Keratinocyte (primary cell): ENCODE data around the gene KLHL9. TPM values are rescaled to one million over a fixed set of nuclear protein-coding genes. Genes with fewer than 3 reads are reported as not detected.

ENCODE experiments used
- DNase-seq: peaks from one replicate; pipeline ENCODE4 v3.0.0-alpha.2; 2011; ENCODE audit warnings: low read depth, missing footprints, low spot score
- FAIRE-seq: peaks from 2 replicates; lab custom pipeline; 2011; peaks lifted over from hg19 to GRCh38; lab: Jason Lieb, UNC
- H2AFZ ChIP-seq: 2 replicates; pipeline ENCODE4 v1.6.0; 2012; ENCODE audit warnings: low read length, control low read depth, inconsistent platforms; ENCODE audit not compliant: control insufficient read depth
- H3K27ac ChIP-seq: 2 replicates; pipeline ENCODE4 v1.5.1; 2011; ENCODE audit warnings: low read length; ENCODE audit not compliant: control insufficient read depth, insufficient read depth
- H3K27me3 ChIP-seq: 3 replicates; pipeline ENCODE4 v1.6.0; 2011; ENCODE audit warnings: low read length; ENCODE audit not compliant: control insufficient read depth, insufficient read depth; ENCODE audit errors: extremely low read depth
- H3K36me3 ChIP-seq, 2 experiments: 2 replicates in 1 of 2; 3 replicates in 1 of 2; pipeline ENCODE4 v1.5.1; 2011; ENCODE audit warnings: low read length in 2 of 2, mild to moderate bottlenecking in 1 of 2; ENCODE audit not compliant: control insufficient read depth in 2 of 2, insufficient read depth in 2 of 2; ENCODE audit errors: extremely low read depth in 1 of 2
- H3K4me1 ChIP-seq: 3 replicates; pipeline ENCODE4 v1.5.1; 2011; ENCODE audit warnings: low read length; ENCODE audit not compliant: control insufficient read depth, insufficient read depth; ENCODE audit errors: extremely low read depth
- H3K4me2 ChIP-seq: 3 replicates; pipeline ENCODE4 v1.6.0; 2011; ENCODE audit warnings: low read depth, low read length; ENCODE audit not compliant: control insufficient read depth, insufficient read depth; ENCODE audit errors: extremely low read depth
- H3K4me3 ChIP-seq, 3 experiments: fragments of 200-600 bp in 1 of 3; sonication (generic) in 1 of 3; 2 replicates in 2 of 3; 3 replicates in 1 of 3; pipeline ENCODE4 v1.5.1; 2011 to 2016; ENCODE audit warnings: low read length in 3 of 3, mild to moderate bottlenecking in 3 of 3, control low read depth in 2 of 3, inconsistent platforms in 1 of 3, low read depth in 1 of 3, mixed read lengths in 1 of 3, mixed run types in 1 of 3, moderate library complexity in 1 of 3; ENCODE audit not compliant: control insufficient read depth in 2 of 3, insufficient read depth in 2 of 3; ENCODE audit errors: extremely low read depth in 1 of 3
- H3K79me2 ChIP-seq: 2 replicates; pipeline ENCODE4 v1.6.0; 2012; ENCODE audit warnings: low read length; ENCODE audit not compliant: control insufficient read depth, insufficient read depth
- H3K9ac ChIP-seq: 3 replicates; pipeline ENCODE4 v1.6.0; 2011; ENCODE audit warnings: low read length; ENCODE audit not compliant: control insufficient read depth, insufficient read depth; ENCODE audit errors: extremely low read depth
- H3K9me1 ChIP-seq: 3 replicates; pipeline ENCODE4 v1.6.0; 2011; ENCODE audit warnings: low read length; ENCODE audit not compliant: control insufficient read depth, insufficient read depth; ENCODE audit errors: extremely low read depth
- H3K9me3 ChIP-seq: 2 replicates; pipeline ENCODE4 v1.5.1; 2012; ENCODE audit warnings: low read depth, low read length; ENCODE audit not compliant: control insufficient read depth
- H4K20me1 ChIP-seq: 3 replicates; pipeline ENCODE4 v1.6.0; 2011; ENCODE audit warnings: low read length; ENCODE audit not compliant: control insufficient read depth, insufficient read depth; ENCODE audit errors: extremely low read depth
- EZH2 ChIP-seq: IDR thresholded peaks from one replicate; pipeline ENCODE4 v1.6.1; 2012; ENCODE audit warnings: inconsistent platforms, mild to moderate bottlenecking, low read length, moderate library complexity
- dilution Hi-C: fragments of 300-500 bp; cut with MboI; formaldehyde crosslinking; loops from one replicate; pipeline ENCODE4 v1.7.0; 2020; ENCODE audit warnings: low sequenced_read_pairs; ENCODE audit not compliant: extremely low pct_ligation_motif_present
- polyA plus RNA-seq, 5 experiments: library from polyadenylated mRNA; depleted of rRNA in 3 of 5; stranded (reverse) in 3 of 5; stranded (forward) in 1 of 5; unstranded in 1 of 5; fragments of >200 nt; gene quantifications; 1 replicate in 1 of 5; 2 replicates in 3 of 5; 3 replicates in 1 of 5; pipeline versions ENCODE4 v1.2.1 to v1.2.3, GENCODE V29; 2011 to 2012; ENCODE audit warnings: missing spikeins in 2 of 5, low read depth in 1 of 5, low replicate concordance in 1 of 5
- TF ChIP-seq, protein P1 (sequence below), 3 experiments: IDR thresholded peaks in 1 of 3; conservative IDR thresholded peaks in 1 of 3; optimal IDR thresholded peaks in 1 of 3; 2 replicates in 2 of 3; 3 replicates in 1 of 3; pipeline versions ENCODE3 to v1.5.1; 2011; ENCODE audit warnings: low read length in 3 of 3, mild to moderate bottlenecking in 3 of 3, moderate library complexity in 2 of 3, control low read depth in 1 of 3, inconsistent platforms in 1 of 3; ENCODE audit not compliant: insufficient read depth in 2 of 3; ENCODE audit errors: extremely low read depth in 1 of 3

KLHL9 gene
- polyA plus RNA-seq, 1 donor (not counting 4 experiments of a cell fraction or from before 2014, with no cell fraction given): 18.7 TPM

DNA sequence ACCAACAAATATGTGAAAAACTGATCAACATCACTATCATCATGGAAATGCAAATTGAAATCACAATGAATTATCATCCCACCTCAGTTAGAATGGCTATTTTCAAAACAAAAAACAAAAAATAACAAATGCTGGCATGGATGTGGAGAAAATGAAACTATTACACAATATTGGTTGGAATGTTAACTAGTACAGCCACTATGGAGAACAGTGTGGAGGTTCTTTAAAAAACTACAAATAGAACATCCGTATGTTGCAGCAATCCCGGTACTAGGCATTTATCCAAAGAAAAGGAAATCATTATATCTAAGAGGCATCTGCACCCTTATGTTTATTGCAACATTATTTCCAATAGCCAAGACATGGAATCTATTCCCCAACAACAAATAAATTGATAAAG, 21.1 kb downstream of the KLHL9 start:
- Histone ChIP-seq H3K27ac (no peak overlapping the region), H3K4me1 (peaks cover 6% of the 10 kb centered on the region), H3K9ac (no peak overlapping the region), H3K4me2 (no peak overlapping the region), H4K20me1 (no peaks in the 10 kb centered on the region), H3K9me1 (no peaks in the 10 kb centered on the region), H3K9me3 (no peaks in the 10 kb centered on the region), H2AFZ (no peak overlapping the region), H3K4me3 (no peak overlapping the region), H3K27me3 (no peaks in the 10 kb centered on the region), H3K36me3 (no peaks in the 10 kb centered on the region), H3K79me2 (no peaks in the 10 kb centered on the region)
- TF ChIP-seq, protein P1, sequence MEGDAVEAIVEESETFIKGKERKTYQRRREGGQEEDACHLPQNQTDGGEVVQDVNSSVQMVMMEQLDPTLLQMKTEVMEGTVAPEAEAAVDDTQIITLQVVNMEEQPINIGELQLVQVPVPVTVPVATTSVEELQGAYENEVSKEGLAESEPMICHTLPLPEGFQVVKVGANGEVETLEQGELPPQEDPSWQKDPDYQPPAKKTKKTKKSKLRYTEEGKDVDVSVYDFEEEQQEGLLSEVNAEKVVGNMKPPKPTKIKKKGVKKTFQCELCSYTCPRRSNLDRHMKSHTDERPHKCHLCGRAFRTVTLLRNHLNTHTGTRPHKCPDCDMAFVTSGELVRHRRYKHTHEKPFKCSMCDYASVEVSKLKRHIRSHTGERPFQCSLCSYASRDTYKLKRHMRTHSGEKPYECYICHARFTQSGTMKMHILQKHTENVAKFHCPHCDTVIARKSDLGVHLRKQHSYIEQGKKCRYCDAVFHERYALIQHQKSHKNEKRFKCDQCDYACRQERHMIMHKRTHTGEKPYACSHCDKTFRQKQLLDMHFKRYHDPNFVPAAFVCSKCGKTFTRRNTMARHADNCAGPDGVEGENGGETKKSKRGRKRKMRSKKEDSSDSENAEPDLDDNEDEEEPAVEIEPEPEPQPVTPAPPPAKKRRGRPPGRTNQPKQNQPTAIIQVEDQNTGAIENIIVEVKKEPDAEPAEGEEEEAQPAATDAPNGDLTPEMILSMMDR (optimal IDR thresholded peaks at IDR 0.05 in 1 of 3, IDR thresholded peaks at IDR 0.05 in 1 of 3, conservative IDR thresholded peaks at IDR 0.05 in 1 of 3; ENCODE audit: extremely low read depth in 1 of 3, insufficient read depth in 2 of 3, low read length in 3 of 3): no peak
- no peak for TF ChIP-seq EZH2
- DNase-seq (no peak), FAIRE-seq (no peak)
- dilution Hi-C loops: no loop called here

DNA sequence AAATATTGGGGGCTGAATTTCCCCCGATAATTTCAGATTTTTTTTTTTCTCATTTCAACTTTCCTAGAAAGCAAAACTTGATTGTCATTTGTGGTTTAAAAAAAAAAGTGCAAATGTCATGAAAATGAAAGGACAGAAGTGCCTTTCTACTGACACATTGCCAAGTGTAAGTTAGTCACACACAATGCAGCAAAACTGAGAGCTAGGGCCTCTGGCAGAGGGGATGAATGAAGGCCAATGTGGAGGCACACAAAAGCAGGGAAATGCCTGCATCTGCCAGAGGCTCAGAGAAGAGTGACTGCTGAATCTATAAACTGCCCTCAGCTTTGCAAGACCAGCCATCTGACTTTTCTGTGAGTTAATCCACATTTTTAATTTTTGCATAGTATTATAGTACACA, 23.3 kb downstream of the KLHL9 start:
- Histone ChIP-seq H3K36me3 (no peaks in the 10 kb centered on the region), H3K27ac (no peak overlapping the region), H4K20me1 (no peaks in the 10 kb centered on the region), H3K9ac (no peak overlapping the region), H3K79me2 (no peaks in the 10 kb centered on the region), H3K4me3 (no peak overlapping the region), H2AFZ (no peak overlapping the region), H3K4me1 (peaks cover 1% of the 10 kb centered on the region), H3K27me3 (peaks cover 6% of the 10 kb centered on the region), H3K9me1 (no peaks in the 10 kb centered on the region), H3K9me3 (no peaks in the 10 kb centered on the region), H3K4me2 (no peak overlapping the region)
- FAIRE-seq (no peak), DNase-seq (no peak)
- dilution Hi-C loops: no loop called here
- no peak for TF ChIP-seq EZH2
- TF ChIP-seq, protein P1 (optimal IDR thresholded peaks at IDR 0.05 in 1 of 3, IDR thresholded peaks at IDR 0.05 in 1 of 3, conservative IDR thresholded peaks at IDR 0.05 in 1 of 3; ENCODE audit: extremely low read depth in 1 of 3, insufficient read depth in 2 of 3, low read length in 3 of 3): no peak
